H9 (cell line): ENCODE results near the gene DTX4. TPM values are rescaled to one million over a fixed set of nuclear protein-coding genes. Genes with fewer than 3 reads are reported as not detected.

Source experiments
- DNase-seq: peaks from one replicate; pipeline ENCODE4 v3.0.0-alpha.2; 2017
- H2AFZ ChIP-seq: one replicate; pipeline ENCODE4 v1.6.1; 2013; ENCODE audit warnings: mild to moderate bottlenecking, low read length, control low read depth, moderate library complexity
- H2AK5ac ChIP-seq: 2 replicates; pipeline ENCODE4 v1.6.1; 2013; ENCODE audit warnings: low read length, control low read depth, mixed read lengths; ENCODE audit not compliant: insufficient read length
- H2BK120ac ChIP-seq: one replicate; pipeline ENCODE4 v1.6.1; 2013; ENCODE audit warnings: low read depth, mild to moderate bottlenecking, low read length, control low read depth, inconsistent platforms; ENCODE audit not compliant: poor library complexity, severe bottlenecking
- H2BK12ac ChIP-seq: 2 replicates; pipeline ENCODE4 v1.6.1; 2013; ENCODE audit warnings: low read length, control low read depth, mixed read lengths, low read depth; ENCODE audit not compliant: insufficient read length
- H2BK15ac ChIP-seq: 2 replicates; pipeline ENCODE4 v1.6.1; 2013; ENCODE audit warnings: low read depth, low read length, control low read depth
- H2BK20ac ChIP-seq: one replicate; pipeline ENCODE4 v1.6.1; 2013; ENCODE audit warnings: low read depth, mild to moderate bottlenecking, low read length, control low read depth, inconsistent platforms; ENCODE audit not compliant: poor library complexity, severe bottlenecking
- H2BK5ac ChIP-seq: 2 replicates; pipeline ENCODE4 v1.6.1; 2013; ENCODE audit warnings: low read length, control low read depth, mixed read lengths; ENCODE audit not compliant: insufficient read length
- H3K14ac ChIP-seq: 2 replicates; pipeline ENCODE4 v1.6.1; 2013; ENCODE audit warnings: low read length, control low read depth; ENCODE audit not compliant: insufficient read depth
- H3K18ac ChIP-seq: 2 replicates; pipeline ENCODE4 v1.6.1; 2013; ENCODE audit warnings: low read depth, mild to moderate bottlenecking, mixed read lengths, low read length, control low read depth; ENCODE audit not compliant: insufficient read length
- H3K23ac ChIP-seq: 2 replicates; pipeline ENCODE4 v1.6.1; 2013; ENCODE audit warnings: low read length, control low read depth, mixed read lengths, low read depth; ENCODE audit not compliant: insufficient read length
- H3K23me2 ChIP-seq: 2 replicates; pipeline ENCODE4 v1.6.1; 2013; ENCODE audit warnings: low read depth, mild to moderate bottlenecking, mixed read lengths, low read length, control low read depth; ENCODE audit not compliant: insufficient read length, poor library complexity, severe bottlenecking
- H3K27ac ChIP-seq: 2 replicates; pipeline ENCODE4 v1.5.1; 2013; ENCODE audit warnings: low read length, control low read depth, mixed read lengths, low read depth; ENCODE audit not compliant: insufficient read length
- H3K27me3 ChIP-seq: 2 replicates; pipeline ENCODE4 v1.6.1; 2013; ENCODE audit warnings: low read length, control low read depth, inconsistent platforms; ENCODE audit not compliant: insufficient read depth
- H3K4ac ChIP-seq: 2 replicates; pipeline ENCODE4 v1.6.1; 2013; ENCODE audit warnings: low read depth, mild to moderate bottlenecking, control low read depth, inconsistent platforms, low read length, moderate library complexity
- H3K4me1 ChIP-seq: 2 replicates; pipeline ENCODE4 v1.6.1; 2013; ENCODE audit warnings: low read length, control low read depth, inconsistent platforms; ENCODE audit not compliant: insufficient read depth
- H3K4me2 ChIP-seq: 2 replicates; pipeline ENCODE4 v1.6.1; 2013; ENCODE audit warnings: low read length, control low read depth, mixed read lengths; ENCODE audit not compliant: insufficient read length, insufficient read depth
- H3K56ac ChIP-seq: 2 replicates; pipeline ENCODE4 v1.6.1; 2013; ENCODE audit warnings: low read depth, mild to moderate bottlenecking, mixed read lengths, low read length, control low read depth; ENCODE audit not compliant: insufficient read length
- H3K79me1 ChIP-seq: 2 replicates; pipeline ENCODE4 v1.6.1; 2013; ENCODE audit warnings: low read depth, mild to moderate bottlenecking, moderate library complexity, low read length, control low read depth, inconsistent platforms; ENCODE audit not compliant: insufficient read depth, poor library complexity, severe bottlenecking
- H3K79me2 ChIP-seq: 2 replicates; pipeline ENCODE4 v1.6.1; 2013; ENCODE audit warnings: low read length, control low read depth, inconsistent platforms; ENCODE audit not compliant: insufficient read depth
- H3K9ac ChIP-seq: 2 replicates; pipeline ENCODE4 v1.6.1; 2013; ENCODE audit warnings: low read length, control low read depth, mixed read lengths; ENCODE audit not compliant: insufficient read length; ENCODE audit errors: extremely low read depth
- H3K9me3 ChIP-seq: one replicate; pipeline ENCODE4 v1.6.1; 2013; ENCODE audit warnings: low read depth, low read length, inconsistent platforms; ENCODE audit not compliant: control insufficient read depth
- H3T11ph ChIP-seq: one replicate; pipeline ENCODE4 v1.6.1; 2013; ENCODE audit warnings: mild to moderate bottlenecking, low read length, control low read depth, inconsistent platforms
- H4K20me1 ChIP-seq: one replicate; pipeline ENCODE4 v1.6.1; 2013; ENCODE audit not compliant: control insufficient read depth, insufficient read length, insufficient read depth
- H4K5ac ChIP-seq: 2 replicates; pipeline ENCODE4 v1.6.1; 2013; ENCODE audit warnings: low read depth, mild to moderate bottlenecking, mixed read lengths, low read length, control low read depth; ENCODE audit not compliant: insufficient read length
- H4K8ac ChIP-seq: replicated peaks from 2 replicates; pipeline ENCODE4 v1.6.1; 2013; ENCODE audit warnings: low read length, control low read depth, mixed read lengths, low read depth; ENCODE audit not compliant: insufficient read length
- H4K91ac ChIP-seq: 2 replicates; pipeline ENCODE4 v1.6.1; 2013; ENCODE audit warnings: low read depth, mild to moderate bottlenecking, moderate library complexity, mixed read lengths, low read length, control low read depth; ENCODE audit not compliant: insufficient read length
- H3K27ac Mint-ChIP-seq, 3 experiments: 2 replicates in 2 of 3; 3 replicates in 1 of 3; pipeline ENCODE4 v1.8.0; 2020 to 2021; ENCODE audit warnings: mixed read lengths in 3 of 3, mild to moderate bottlenecking in 1 of 3, moderate library complexity in 1 of 3
- H3K27me3 Mint-ChIP-seq: 2 replicates; pipeline ENCODE4 v1.8.0; 2021; ENCODE audit warnings: low read depth, mild to moderate bottlenecking, moderate library complexity, mixed read lengths
- H3K36me3 Mint-ChIP-seq, 3 experiments: 2 replicates in 2 of 3; 3 replicates in 1 of 3; pipeline ENCODE4 v1.8.0; 2020 to 2021; ENCODE audit warnings: low read depth in 3 of 3, mixed read lengths in 3 of 3; ENCODE audit not compliant: insufficient read depth in 1 of 3
- H3K4me1 Mint-ChIP-seq, 2 experiments: 2 replicates each; pipeline ENCODE4 v1.8.0; 2020; ENCODE audit warnings: mixed read lengths in 2 of 2
- H3K4me3 Mint-ChIP-seq, 2 experiments: 2 replicates in 1 of 2; 3 replicates in 1 of 2; pipeline ENCODE4 v1.8.0; 2020 to 2021; ENCODE audit warnings: mild to moderate bottlenecking in 2 of 2, mixed read lengths in 2 of 2, moderate library complexity in 1 of 2
- H3K9me3 Mint-ChIP-seq, 2 experiments: 2 replicates in 1 of 2; 3 replicates in 1 of 2; pipeline ENCODE4 v1.8.0; 2020; ENCODE audit warnings: mild to moderate bottlenecking in 2 of 2, mixed read lengths in 2 of 2, moderate library complexity in 1 of 2
- CTCF ChIP-seq: fragments of 200-600 bp; sonication (generic); conservative IDR thresholded peaks from 3 replicates; pipeline ENCODE4 v1.8.0; 2021; ENCODE audit warnings: antibody characterized with exemption, mild to moderate bottlenecking
- WGBS: extraction: QIAGEN DNeasy Blood & Tissue Kit; methylation state at CpG from one replicate; pipeline ENCODE4 v1.1.7; 2013; ENCODE audit warnings: missing lambda C conversion rate, low lambda C conversion rate, mixed read lengths; ENCODE audit not compliant: insufficient read length; ENCODE audit errors: extremely low coverage; 5-methylcytosine and 5-hydroxymethylcytosine counted together
- total RNA-seq: library from RNA; stranded (reverse); gene quantifications from 2 replicates; pipeline ENCODE4 v1.2.1, GENCODE V29; 2021

The DTX4 gene
- total RNA-seq, 1 experiment from 2014 or later = 13.0 TPM

GRCh38 chr11:59179121-59179520 is 7.2 kb downstream of the DTX4 start:
- no peak overlapping the region for H2BK20ac ChIP-seq
- no peak overlapping the region for H3K4ac ChIP-seq
- no peak overlapping the region for H4K5ac ChIP-seq
- H3K9ac ChIP-seq = no peak overlapping the region
- no peak overlapping the region for H3K27ac ChIP-seq
- no peak for TF ChIP-seq CTCF
- H3K56ac ChIP-seq = no peak overlapping the region
- H3K9me3 Mint-ChIP-seq = peaks cover 8 to 12% of the 10 kb centered on the region in 2 experiments; a peak in 3 of 5 replicates
- peaks cover 27 to 51% of the 10 kb centered on the region in 2 experiments for H3K4me1 Mint-ChIP-seq
- H2AK5ac ChIP-seq = no peak overlapping the region
- no peak overlapping the region for H3K27ac Mint-ChIP-seq
- H2BK120ac ChIP-seq = no peak overlapping the region
- no peak overlapping the region for H3K23ac ChIP-seq
- H3K27me3 Mint-ChIP-seq = no peaks in the 10 kb centered on the region; the same call in 1 of the 2 replicates
- peaks cover 3% of the 10 kb centered on the region for H3K4me1 ChIP-seq
- no peaks in the 10 kb centered on the region; the same call in 1 of the 2 replicates for H3K79me2 ChIP-seq
- no peak overlapping the region for H3K4me3 Mint-ChIP-seq
- peaks cover under 1% of the 10 kb centered on the region for H3K23me2 ChIP-seq
- H2BK12ac ChIP-seq = no peak overlapping the region
- no peak overlapping the region for H4K91ac ChIP-seq
- peaks cover 16 to 40% (median 37%) of the 10 kb centered on the region in 3 experiments; a peak in 6 of 7 replicates for H3K36me3 Mint-ChIP-seq
- H2BK15ac ChIP-seq = no peak overlapping the region
- no peaks in the 10 kb centered on the region for H3K27me3 ChIP-seq
- H3K18ac ChIP-seq = no peak overlapping the region
- DNase-seq = no peak
- no peaks in the 10 kb centered on the region for H4K20me1 ChIP-seq
- no peak overlapping the region for H3T11ph ChIP-seq
- H3K9me3 ChIP-seq = no peaks in the 10 kb centered on the region
- H3K79me1 ChIP-seq = peaks cover 3% of the 10 kb centered on the region
- H3K4me2 ChIP-seq = no peak overlapping the region
- no peak overlapping the region for H4K8ac ChIP-seq
- H2BK5ac ChIP-seq = no peak overlapping the region
- H2AFZ ChIP-seq = no peak overlapping the region
- no CpG with 5 or more reads among the region's 2 CpGs for WGBS
- no peak overlapping the region for H3K14ac ChIP-seq
